HG02642 (cell line): Measurements from ENCODE around the gene KLHL17.
A peak's percentile ranks its signal among the peaks of the same experiment; 100 is the strongest.

Experiments
- ATAC-seq: cut with Tn5 transposase; IDR thresholded peaks from one replicate; pipeline ENCODE4 v1.9.1; 2021; ENCODE audit warnings: mild to moderate bottlenecking; ENCODE audit not compliant: unreplicated experiment, poor library complexity

The KLHL17 gene

GRCh38 chr1:947958-948357 is 12.4 kb upstream of the KLHL17 start:
- ATAC-seq, result no peak

GRCh38 chr1:950268-950667 is 10.1 kb upstream of the KLHL17 start:
- ATAC-seq, result no peak

GRCh38 chr1:950881-951280 is 9.5 kb upstream of the KLHL17 start:
- no peak for ATAC-seq

- ATAC-seq, result no peak
Measured at GRCh38 chr1:951364-951763, 9.0 kb upstream of the KLHL17 start.

GRCh38 chr1:952201-952600 is 8.2 kb upstream of the KLHL17 start:
- no peak for ATAC-seq

- ATAC-seq, result no peak
Measured at GRCh38 chr1:952603-953002, 7.8 kb upstream of the KLHL17 start.

- no peak for ATAC-seq
Measured at GRCh38 chr1:953524-954320, 6.7 kb upstream of the KLHL17 start.

- ATAC-seq, result no peak
Measured at GRCh38 chr1:954927-955326, 5.5 kb upstream of the KLHL17 start.

GRCh38 chr1:955474-955873 is 4.9 kb upstream of the KLHL17 start:
- ATAC-seq, result no peak

- ATAC-seq, result no peak
Measured at GRCh38 chr1:956636-957035, 3.7 kb upstream of the KLHL17 start.

- ATAC-seq, result peak; percentile 78
Measured at GRCh38 chr1:958823-959730, 1.3 kb upstream of the KLHL17 start, which contains the start of gene NOC2L. TSS of gene NOC2L (minus strand) at chr1:959256. CDS start at chr1:959240, 16 bp downstream.

GRCh38 chr1:959731-960362 is 537 bp upstream of the KLHL17 start:
- no peak for ATAC-seq

- no peak for ATAC-seq
Measured at GRCh38 chr1:961132-961669, 817 bp downstream of the KLHL17 start.

GRCh38 chr1:962381-963300 is 2.3 kb downstream of the KLHL17 start:
- no peak for ATAC-seq

- ATAC-seq, result no peak
Measured at GRCh38 chr1:963301-963651, 2.9 kb downstream of the KLHL17 start.

GRCh38 chr1:963746-964525 is 3.6 kb downstream of the KLHL17 start:
- ATAC-seq, result no peak

- ATAC-seq, result no peak
Measured at GRCh38 chr1:964691-965525, 4.5 kb downstream of the KLHL17 start.

- no peak for ATAC-seq
Measured at GRCh38 chr1:965526-966134, 5.2 kb downstream of the KLHL17 start.
